Measurements from ENCODE around the gene SPATS2.

- TF ChIP-seq, protein P1, sequence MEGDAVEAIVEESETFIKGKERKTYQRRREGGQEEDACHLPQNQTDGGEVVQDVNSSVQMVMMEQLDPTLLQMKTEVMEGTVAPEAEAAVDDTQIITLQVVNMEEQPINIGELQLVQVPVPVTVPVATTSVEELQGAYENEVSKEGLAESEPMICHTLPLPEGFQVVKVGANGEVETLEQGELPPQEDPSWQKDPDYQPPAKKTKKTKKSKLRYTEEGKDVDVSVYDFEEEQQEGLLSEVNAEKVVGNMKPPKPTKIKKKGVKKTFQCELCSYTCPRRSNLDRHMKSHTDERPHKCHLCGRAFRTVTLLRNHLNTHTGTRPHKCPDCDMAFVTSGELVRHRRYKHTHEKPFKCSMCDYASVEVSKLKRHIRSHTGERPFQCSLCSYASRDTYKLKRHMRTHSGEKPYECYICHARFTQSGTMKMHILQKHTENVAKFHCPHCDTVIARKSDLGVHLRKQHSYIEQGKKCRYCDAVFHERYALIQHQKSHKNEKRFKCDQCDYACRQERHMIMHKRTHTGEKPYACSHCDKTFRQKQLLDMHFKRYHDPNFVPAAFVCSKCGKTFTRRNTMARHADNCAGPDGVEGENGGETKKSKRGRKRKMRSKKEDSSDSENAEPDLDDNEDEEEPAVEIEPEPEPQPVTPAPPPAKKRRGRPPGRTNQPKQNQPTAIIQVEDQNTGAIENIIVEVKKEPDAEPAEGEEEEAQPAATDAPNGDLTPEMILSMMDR (IDR thresholded peaks at IDR 0.05) = no peak
- no peak for TF ChIP-seq ZFX (IDR thresholded peaks at IDR 0.05; ENCODE audit: borderline replicate concordance)
Observed at GRCh38 chr12:49519574-49519936, 152.3 kb downstream of the SPATS2 start.
